OCI-LY1 (cell line): ENCODE results near the gene RHBDL3.

Source experiments
- H2AFZ ChIP-seq: fragments of 200-600 bp; sonication (generic), shearing (Covaris generic); 2 replicates; pipeline ENCODE4 v1.6.0; 2014; ENCODE audit warnings: antibody characterized with exemption, mild to moderate bottlenecking, low read length
- H3F3A ChIP-seq: fragments of 200-600 bp; sonication (generic), shearing (Covaris generic); 2 replicates; pipeline ENCODE4 v1.6.0; 2014; ENCODE audit warnings: mild to moderate bottlenecking, antibody characterized with exemption, low read length, moderate library complexity; ENCODE audit not compliant: insufficient read depth
- H3K27ac ChIP-seq: fragments of 200-600 bp; sonication (generic); 2 replicates; pipeline ENCODE4 v1.5.1; 2014; ENCODE audit warnings: low read length, mixed run types, mild to moderate bottlenecking, low read depth; ENCODE audit not compliant: poor library complexity, severe bottlenecking
- H3K27me3 ChIP-seq: fragments of 200-600 bp; sonication (generic); 2 replicates; pipeline ENCODE4 v1.6.0; 2014; ENCODE audit warnings: antibody characterized with exemption, mild to moderate bottlenecking, low read length, moderate library complexity; ENCODE audit not compliant: insufficient read depth
- H3K36me3 ChIP-seq: fragments of 200-600 bp; sonication (generic); 2 replicates; pipeline ENCODE4 v1.6.1; 2014; ENCODE audit warnings: mild to moderate bottlenecking, antibody characterized with exemption, low read length, moderate library complexity, mixed read lengths; ENCODE audit not compliant: insufficient read depth
- H3K4me1 ChIP-seq: fragments of 200-600 bp; sonication (generic); 2 replicates; pipeline ENCODE4 v1.5.1; 2014; ENCODE audit warnings: mild to moderate bottlenecking, low read length, moderate library complexity; ENCODE audit not compliant: insufficient read depth, severe bottlenecking
- H3K4me2 ChIP-seq: fragments of 200-600 bp; sonication (generic), shearing (Covaris generic); 2 replicates; pipeline ENCODE4 v1.6.1; 2014; ENCODE audit warnings: low read length
- H3K4me3 ChIP-seq: fragments of 200-600 bp; sonication (generic); 2 replicates; pipeline ENCODE4 v1.5.1; 2014; ENCODE audit warnings: low read length, low read depth, mild to moderate bottlenecking, mixed read lengths; ENCODE audit not compliant: poor library complexity, severe bottlenecking
- H3K79me2 ChIP-seq: fragments of 200-600 bp; shearing (Covaris generic); 2 replicates; pipeline ENCODE4 v1.6.1; 2016; ENCODE audit warnings: mixed run types, low read length, mixed read lengths; ENCODE audit not compliant: insufficient read depth
- H3K9ac ChIP-seq: fragments of 200-600 bp; sonication (generic), shearing (Covaris generic); 2 replicates; pipeline ENCODE4 v1.6.1; 2014; ENCODE audit warnings: mild to moderate bottlenecking, low read length, mixed read lengths
- H3K9me2 ChIP-seq: fragments of 200-600 bp; sonication (generic), shearing (Covaris generic); 2 replicates; pipeline ENCODE4 v1.6.1; 2014; ENCODE audit warnings: low read depth, mild to moderate bottlenecking, low read length, mixed read lengths
- H3K9me3 ChIP-seq: fragments of 200-600 bp; shearing (Covaris generic); 2 replicates; pipeline ENCODE4 v1.6.1; 2014; ENCODE audit warnings: low read length, mixed read lengths
- H4K20me1 ChIP-seq: fragments of 200-600 bp; sonication (generic), shearing (Covaris generic); 2 replicates; pipeline ENCODE4 v1.6.0; 2016; ENCODE audit warnings: mild to moderate bottlenecking, low read length; ENCODE audit not compliant: insufficient read depth
- EZH2 ChIP-seq: fragments of 200-600 bp; sonication (generic), shearing (Covaris generic); IDR thresholded peaks from 2 replicates; pipeline ENCODE4 v1.8.0; 2017; ENCODE audit warnings: borderline replicate concordance, mixed run types, mild to moderate bottlenecking, antibody characterized with exemption, low read length, moderate library complexity, mixed read lengths
- TF ChIP-seq, protein P1 (sequence below): fragments of 200-600 bp; sonication (generic), shearing (Covaris generic); IDR thresholded peaks from 2 replicates; pipeline ENCODE4 v1.5.1; 2017; ENCODE audit warnings: mild to moderate bottlenecking, antibody characterized with exemption, low read length, moderate library complexity, mixed read lengths

Gene RHBDL3

DNA sequence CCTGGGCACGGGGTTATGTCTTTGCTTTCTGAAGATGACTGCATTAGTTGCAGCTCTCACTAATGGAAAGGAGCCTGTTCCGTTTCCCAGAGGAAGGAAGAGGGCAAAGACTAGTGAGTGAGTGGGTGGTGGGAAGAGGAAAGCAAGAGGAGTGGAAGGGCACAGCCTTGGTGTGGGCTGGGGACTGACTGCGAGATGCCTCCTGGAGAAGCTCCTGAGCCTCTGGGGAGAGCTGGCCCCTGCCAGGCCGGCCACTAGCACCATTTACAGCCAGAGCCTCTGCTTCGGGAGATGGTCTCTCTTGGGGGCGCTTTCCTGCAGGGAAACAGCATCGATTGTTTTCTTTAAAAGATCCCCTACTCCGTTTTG is 825 bp upstream of the RHBDL3 start:
- TF ChIP-seq, protein P1, sequence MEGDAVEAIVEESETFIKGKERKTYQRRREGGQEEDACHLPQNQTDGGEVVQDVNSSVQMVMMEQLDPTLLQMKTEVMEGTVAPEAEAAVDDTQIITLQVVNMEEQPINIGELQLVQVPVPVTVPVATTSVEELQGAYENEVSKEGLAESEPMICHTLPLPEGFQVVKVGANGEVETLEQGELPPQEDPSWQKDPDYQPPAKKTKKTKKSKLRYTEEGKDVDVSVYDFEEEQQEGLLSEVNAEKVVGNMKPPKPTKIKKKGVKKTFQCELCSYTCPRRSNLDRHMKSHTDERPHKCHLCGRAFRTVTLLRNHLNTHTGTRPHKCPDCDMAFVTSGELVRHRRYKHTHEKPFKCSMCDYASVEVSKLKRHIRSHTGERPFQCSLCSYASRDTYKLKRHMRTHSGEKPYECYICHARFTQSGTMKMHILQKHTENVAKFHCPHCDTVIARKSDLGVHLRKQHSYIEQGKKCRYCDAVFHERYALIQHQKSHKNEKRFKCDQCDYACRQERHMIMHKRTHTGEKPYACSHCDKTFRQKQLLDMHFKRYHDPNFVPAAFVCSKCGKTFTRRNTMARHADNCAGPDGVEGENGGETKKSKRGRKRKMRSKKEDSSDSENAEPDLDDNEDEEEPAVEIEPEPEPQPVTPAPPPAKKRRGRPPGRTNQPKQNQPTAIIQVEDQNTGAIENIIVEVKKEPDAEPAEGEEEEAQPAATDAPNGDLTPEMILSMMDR = no peak
- no peak for TF ChIP-seq EZH2
- Histone ChIP-seq H3K4me3 (no peak overlapping the region), H2AFZ (no peak overlapping the region), H3K4me2 (no peak overlapping the region), H3K9ac (no peak overlapping the region), H3K9me3 (no peaks in the 10 kb centered on the region), H3F3A (no peaks in the 10 kb centered on the region), H3K79me2 (no peaks in the 10 kb centered on the region), H3K36me3 (no peaks in the 10 kb centered on the region), H3K9me2 (no peaks in the 10 kb centered on the region), H3K27ac (no peak overlapping the region), H4K20me1 (no peaks in the 10 kb centered on the region), H3K4me1 (peaks cover 4% of the 10 kb centered on the region), H3K27me3 (peaks cover 12% of the 10 kb centered on the region; the same call in 1 of the 2 replicates)

DNA sequence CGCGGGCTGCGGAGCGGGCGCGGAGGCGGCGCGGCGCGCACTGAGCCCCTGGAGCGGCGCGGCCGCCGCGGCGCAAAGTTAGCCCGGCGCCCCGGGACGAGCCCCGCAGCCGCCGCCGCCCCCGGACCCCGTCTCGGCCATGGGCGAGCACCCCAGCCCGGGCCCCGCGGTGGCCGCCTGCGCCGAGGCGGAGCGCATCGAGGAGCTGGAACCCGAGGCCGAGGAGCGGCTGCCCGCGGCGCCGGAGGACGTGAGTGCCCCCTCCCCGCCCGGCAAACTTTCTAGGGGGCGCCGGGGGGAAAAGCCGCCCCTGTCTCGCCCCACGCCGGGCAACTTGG is 388 bp downstream of the RHBDL3 start:
- Histone ChIP-seq H3K27me3 (peaks cover 18% of the 10 kb centered on the region; the same call in 1 of the 2 replicates), H3K9me2 (no peaks in the 10 kb centered on the region), H3K4me2 (no peak overlapping the region; the same call in 1 of the 2 replicates), H3K4me1 (peaks cover 4% of the 10 kb centered on the region), H4K20me1 (no peaks in the 10 kb centered on the region), H3F3A (no peaks in the 10 kb centered on the region), H3K79me2 (no peaks in the 10 kb centered on the region), H3K27ac (no peak overlapping the region), H3K36me3 (no peaks in the 10 kb centered on the region), H3K9ac (no peak overlapping the region), H2AFZ (no peak overlapping the region), H3K9me3 (no peaks in the 10 kb centered on the region), H3K4me3 (no peak overlapping the region)
- no peak for TF ChIP-seq EZH2
- TF ChIP-seq, protein P1 = no peak

GRCh38 chr17:32266389-32267301 is 1.0 kb downstream of the RHBDL3 start:
- Histone ChIP-seq H3K4me3 (no peak overlapping the region), H3K9ac (no peak overlapping the region), H3K9me3 (no peaks in the 10 kb centered on the region), H3K9me2 (no peaks in the 10 kb centered on the region), H3K4me2 (no peak overlapping the region; the same call in 1 of the 2 replicates), H3K79me2 (no peaks in the 10 kb centered on the region), H3K4me1 (peaks cover 4% of the 10 kb centered on the region), H4K20me1 (no peaks in the 10 kb centered on the region), H3K27me3 (peaks cover 15% of the 10 kb centered on the region; the same call in 1 of the 2 replicates), H2AFZ (no peak overlapping the region), H3K36me3 (no peaks in the 10 kb centered on the region), H3F3A (no peaks in the 10 kb centered on the region), H3K27ac (no peak overlapping the region)
- TF ChIP-seq, protein P1 = no peak
- no peak for TF ChIP-seq EZH2
